K562 treated with DMSO at 1 percent for 4 hours (cell line): Measurements from ENCODE around the gene ZNF567. TPM values are rescaled to one million over a fixed set of nuclear protein-coding genes. Genes with fewer than 3 reads are reported as not detected.

Experiments used
- total RNA-seq: library from RNA; unstranded; fragments of 300-600 nt; gene quantifications from 2 replicates; pipeline ENCODE4 v1.2.3, GENCODE V29; 2022; ENCODE audit not compliant: insufficient read depth

The ZNF567 gene
- total RNA-seq, result 2.7 and 3.7 TPM in 2 replicates

DNA sequence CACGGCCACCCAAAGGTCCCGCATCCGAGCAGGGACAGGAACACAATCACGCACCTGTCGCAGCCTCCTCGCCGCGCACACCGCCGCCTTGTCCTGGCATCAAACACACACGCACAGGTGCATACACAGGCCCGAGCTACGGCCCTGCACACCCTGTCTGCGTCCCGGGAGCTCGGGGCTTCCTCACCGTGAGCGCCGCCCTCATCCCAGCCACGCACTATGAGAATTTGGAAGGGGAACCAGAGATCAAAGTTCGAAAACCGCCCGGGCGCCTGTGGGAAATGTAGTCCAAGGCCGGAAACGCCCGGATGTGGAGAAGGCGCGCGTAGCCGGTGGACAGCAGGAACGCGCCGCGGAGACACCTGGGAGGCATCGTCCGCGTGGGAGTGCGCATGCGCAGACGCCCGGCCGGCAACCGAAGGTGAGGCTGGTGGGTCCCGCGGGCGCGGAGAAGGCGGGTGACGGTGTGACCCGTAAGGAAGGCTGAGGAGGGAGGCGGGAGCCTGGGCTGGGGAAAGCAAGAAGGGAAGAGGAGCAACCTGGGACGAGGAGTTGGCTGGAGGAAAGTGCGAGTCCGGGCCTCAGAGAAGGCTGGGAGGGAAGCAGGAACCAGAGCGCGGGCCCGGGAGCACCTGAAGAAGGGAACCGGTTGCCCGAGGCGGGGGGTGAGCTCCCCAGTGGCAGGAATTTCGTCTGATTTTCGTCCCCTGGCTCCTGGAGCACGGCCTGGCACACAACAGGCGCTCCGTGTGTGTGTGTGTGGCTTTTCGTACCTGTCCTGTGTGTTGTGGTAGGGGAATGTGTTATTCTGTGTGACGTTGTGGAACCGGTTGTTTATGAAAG lies at the start of gene ZNF567:
Gene ZNF567 (plus strand): TSS at position 399 of the 843 bp plus-strand sequence. CDS start 7,256 bp downstream, outside the sequence.

Other genes starting within 250 kb of the ZNF567 start
- gene ZNF566, start 198.1 kb upstream of the ZNF567 start, total RNA-seq, result 4.1 and 9.2 TPM in 2 replicates
- 2.7 and 3.4 TPM in 2 replicates for gene ZNF260, start 159.3 kb upstream of the ZNF567 start, total RNA-seq
- gene ZNF529, start 114.3 kb upstream of the ZNF567 start, total RNA-seq, result 1.9 and 3.1 TPM in 2 replicates
- gene ZNF382, start 82.3 kb upstream of the ZNF567 start, total RNA-seq, result 0.28 TPM in 1 of 2 replicates, not detected in the other
- not detected in 2 replicates for gene ZNF461, start 20.8 kb upstream of the ZNF567 start, total RNA-seq
- 1.3 TPM in 2 replicates for gene ZNF850, start 85.2 kb downstream of the ZNF567 start, total RNA-seq
- 0.38 TPM in 1 of 2 replicates, not detected in the other for gene ZNF790, start 150.8 kb downstream of the ZNF567 start, total RNA-seq
- gene ZNF345, start 163.3 kb downstream of the ZNF567 start, total RNA-seq, result 0.31 TPM in 1 of 2 replicates, not detected in the other
- 0.11 TPM in 1 of 2 replicates, not detected in the other for gene ZNF829, start 228.7 kb downstream of the ZNF567 start, total RNA-seq
- not detected in 2 replicates for gene ZNF568, start 228.7 kb downstream of the ZNF567 start, total RNA-seq